ENCODE data around the gene MIER2.

DNA sequence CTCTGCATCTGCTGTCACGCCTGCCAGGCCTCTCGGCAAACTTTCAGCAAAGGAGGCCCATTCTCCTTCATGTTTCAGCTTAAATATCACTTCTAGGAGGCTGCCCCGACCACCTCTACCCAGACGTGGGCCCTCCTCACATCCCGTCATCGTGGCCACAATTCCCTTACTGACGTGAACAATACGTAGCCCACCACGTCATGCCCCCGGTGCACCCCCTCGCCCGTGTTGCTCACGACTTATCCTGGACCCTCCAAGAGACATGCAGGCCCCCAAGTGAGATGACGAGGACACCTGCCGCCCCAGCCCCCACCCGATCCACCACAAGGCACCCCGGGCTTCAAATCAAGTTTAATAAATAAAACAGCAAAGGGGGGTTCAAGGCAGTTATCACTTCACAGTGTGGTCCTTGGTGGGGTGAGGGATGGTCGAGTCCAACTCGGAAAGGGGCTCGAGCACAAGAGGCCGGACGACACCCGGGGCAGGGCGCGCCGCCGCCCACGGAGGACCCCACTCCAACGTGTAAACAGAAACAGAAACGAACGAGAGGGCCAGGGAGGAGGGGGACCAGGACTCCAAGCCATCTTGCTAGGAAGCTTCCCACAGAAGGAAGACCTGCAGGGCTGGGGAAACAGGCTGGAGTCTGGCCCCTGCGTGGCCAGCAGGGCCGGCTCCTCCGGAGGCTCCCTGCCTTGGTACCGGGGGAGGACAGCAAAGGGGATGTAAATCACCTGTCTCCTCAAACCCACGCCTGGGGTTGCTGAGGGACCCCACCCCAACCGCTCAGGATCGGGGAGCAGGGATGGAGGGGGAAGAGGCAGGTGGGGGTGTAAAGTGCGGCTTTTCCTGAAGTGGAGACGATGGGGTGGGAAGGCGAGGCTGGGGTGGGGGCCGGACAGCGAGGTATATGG is 39.1 kb downstream of the MIER2 start:
- TF ChIP-seq, protein P1, sequence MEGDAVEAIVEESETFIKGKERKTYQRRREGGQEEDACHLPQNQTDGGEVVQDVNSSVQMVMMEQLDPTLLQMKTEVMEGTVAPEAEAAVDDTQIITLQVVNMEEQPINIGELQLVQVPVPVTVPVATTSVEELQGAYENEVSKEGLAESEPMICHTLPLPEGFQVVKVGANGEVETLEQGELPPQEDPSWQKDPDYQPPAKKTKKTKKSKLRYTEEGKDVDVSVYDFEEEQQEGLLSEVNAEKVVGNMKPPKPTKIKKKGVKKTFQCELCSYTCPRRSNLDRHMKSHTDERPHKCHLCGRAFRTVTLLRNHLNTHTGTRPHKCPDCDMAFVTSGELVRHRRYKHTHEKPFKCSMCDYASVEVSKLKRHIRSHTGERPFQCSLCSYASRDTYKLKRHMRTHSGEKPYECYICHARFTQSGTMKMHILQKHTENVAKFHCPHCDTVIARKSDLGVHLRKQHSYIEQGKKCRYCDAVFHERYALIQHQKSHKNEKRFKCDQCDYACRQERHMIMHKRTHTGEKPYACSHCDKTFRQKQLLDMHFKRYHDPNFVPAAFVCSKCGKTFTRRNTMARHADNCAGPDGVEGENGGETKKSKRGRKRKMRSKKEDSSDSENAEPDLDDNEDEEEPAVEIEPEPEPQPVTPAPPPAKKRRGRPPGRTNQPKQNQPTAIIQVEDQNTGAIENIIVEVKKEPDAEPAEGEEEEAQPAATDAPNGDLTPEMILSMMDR (IDR thresholded peaks at IDR 0.05): no peak
- TF ChIP-seq EZH2 (IDR thresholded peaks at IDR 0.05; ENCODE audit: borderline replicate concordance, insufficient read depth, low read depth, low read length, poor library complexity, severe bottlenecking): no peak

Data from B cell (primary cell).